SK-N-DZ (cell line): ENCODE results near the gene REPIN1.
A peak's percentile ranks its signal among the peaks of the same experiment; 100 is the strongest.

Experiments
- DNase-seq: peaks from one replicate; pipeline ENCODE4 v3.0.0-alpha.2; 2015; ENCODE audit warnings: low spot score

Gene REPIN1

DNA sequence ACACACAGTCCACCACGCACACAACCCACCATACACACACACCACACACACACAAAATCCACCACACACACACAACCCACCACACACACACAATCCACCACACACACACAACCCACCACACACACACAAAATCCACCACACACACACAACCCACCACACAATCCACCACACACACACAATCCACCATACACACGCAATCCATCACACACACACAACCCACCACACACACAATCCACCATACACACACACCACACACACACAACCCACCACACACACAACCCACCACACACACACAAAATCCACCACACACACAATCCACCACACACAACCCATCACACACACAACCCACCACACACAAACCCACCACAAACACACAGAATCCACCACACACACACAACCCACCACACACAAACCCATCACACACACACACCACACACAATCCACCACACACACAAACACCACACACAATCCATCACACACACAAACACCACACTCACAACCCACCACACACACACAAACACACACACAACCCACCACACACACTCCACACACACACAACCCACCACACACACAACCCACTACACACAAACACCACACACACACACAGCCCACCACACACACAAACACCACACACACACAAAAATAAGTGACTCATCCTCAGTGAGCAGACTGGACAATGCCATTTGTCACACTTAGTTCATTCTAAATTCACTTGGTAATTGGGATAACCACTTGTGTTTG, 8.8 kb upstream of the REPIN1 start:
- no peak for DNase-seq

- DNase-seq = no peak
Measured at GRCh38 chr7:150360363-150361058, 8.1 kb upstream of the REPIN1 start.

- DNase-seq = no peak
Measured at GRCh38 chr7:150361402-150361801, 7.2 kb upstream of the REPIN1 start.

GRCh38 chr7:150361807-150362621, 6.6 kb upstream of the REPIN1 start:
- DNase-seq = no peak

DNA sequence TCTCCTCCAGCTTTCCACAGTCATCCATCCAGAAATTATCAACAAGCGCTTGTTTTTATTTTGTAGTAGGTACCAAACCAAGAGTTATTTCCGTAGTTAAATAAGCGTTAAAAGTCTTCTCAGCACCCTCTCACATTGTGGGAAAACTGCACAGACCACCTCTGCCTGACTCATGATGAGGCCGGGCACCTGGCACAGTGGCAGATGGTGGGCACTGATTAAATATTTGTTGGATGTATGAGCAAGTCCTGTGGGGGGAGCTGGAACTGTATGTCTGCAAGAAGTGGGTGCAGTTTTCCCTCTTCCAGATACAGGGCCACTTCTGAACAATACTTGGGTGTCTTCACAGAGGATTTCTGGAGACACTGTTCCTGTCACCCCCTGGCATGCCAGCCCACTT, 5.3 kb upstream of the REPIN1 start:
- no peak for DNase-seq

GRCh38 chr7:150363872-150364271, 4.8 kb upstream of the REPIN1 start:
- DNase-seq = no peak

GRCh38 chr7:150365194-150365593, 3.4 kb upstream of the REPIN1 start:
- no peak for DNase-seq

DNA sequence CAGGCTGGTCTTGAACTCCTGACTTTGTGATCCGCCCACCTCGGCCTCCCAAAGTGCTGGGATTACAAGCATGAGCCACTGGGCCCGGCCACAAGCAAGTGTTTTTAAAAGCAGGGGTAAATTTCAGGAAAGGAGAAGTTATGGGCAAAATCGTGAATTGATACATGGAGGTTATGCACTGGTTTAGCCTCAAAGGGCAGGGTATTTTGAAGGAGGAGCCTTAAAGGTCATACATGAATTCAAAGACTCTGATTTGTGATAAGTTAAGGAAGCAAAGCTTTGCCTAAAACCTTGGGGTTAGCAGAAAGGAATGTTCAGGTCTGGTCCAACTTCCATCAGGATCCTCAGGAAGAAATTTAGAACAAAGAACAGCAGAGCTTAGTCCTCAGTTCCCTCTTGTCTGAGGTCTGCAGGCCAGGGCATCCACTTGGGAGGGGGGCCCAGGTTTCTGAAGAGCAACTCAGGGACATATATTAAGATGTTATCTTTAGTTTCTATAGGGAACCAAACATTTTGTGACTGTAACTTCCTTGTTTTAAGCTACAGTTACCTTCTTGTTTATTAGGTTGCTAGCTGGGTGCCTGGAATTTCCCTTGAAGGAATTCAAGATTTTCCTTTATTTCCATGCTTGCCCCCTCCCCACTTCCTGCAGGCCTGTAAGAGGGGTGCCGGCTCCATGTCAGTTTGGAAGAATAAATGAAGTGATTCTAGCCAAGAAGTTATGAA, 2.8 kb upstream of the REPIN1 start:
- DNase-seq = no peak

DNA sequence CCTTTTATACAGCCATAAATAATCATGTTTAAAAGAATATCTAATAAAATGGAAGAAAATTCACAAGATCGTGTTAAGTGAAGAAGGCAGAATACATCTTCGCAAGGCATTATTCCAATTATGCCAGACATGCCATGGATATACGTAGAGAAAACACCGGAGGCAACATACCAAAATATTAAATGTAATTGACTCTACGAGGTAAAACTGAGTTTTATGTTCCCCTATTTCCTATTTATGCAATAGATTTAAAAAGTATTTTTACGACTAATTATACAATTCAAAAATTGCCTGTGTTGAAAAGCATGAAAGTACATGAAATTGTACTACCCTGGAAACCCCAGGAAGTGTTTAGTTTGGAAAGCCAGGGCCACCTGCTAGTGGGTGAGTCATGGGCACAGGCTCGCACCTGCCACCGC, 936 bp upstream of the REPIN1 start:
- DNase-seq = no peak

DNA sequence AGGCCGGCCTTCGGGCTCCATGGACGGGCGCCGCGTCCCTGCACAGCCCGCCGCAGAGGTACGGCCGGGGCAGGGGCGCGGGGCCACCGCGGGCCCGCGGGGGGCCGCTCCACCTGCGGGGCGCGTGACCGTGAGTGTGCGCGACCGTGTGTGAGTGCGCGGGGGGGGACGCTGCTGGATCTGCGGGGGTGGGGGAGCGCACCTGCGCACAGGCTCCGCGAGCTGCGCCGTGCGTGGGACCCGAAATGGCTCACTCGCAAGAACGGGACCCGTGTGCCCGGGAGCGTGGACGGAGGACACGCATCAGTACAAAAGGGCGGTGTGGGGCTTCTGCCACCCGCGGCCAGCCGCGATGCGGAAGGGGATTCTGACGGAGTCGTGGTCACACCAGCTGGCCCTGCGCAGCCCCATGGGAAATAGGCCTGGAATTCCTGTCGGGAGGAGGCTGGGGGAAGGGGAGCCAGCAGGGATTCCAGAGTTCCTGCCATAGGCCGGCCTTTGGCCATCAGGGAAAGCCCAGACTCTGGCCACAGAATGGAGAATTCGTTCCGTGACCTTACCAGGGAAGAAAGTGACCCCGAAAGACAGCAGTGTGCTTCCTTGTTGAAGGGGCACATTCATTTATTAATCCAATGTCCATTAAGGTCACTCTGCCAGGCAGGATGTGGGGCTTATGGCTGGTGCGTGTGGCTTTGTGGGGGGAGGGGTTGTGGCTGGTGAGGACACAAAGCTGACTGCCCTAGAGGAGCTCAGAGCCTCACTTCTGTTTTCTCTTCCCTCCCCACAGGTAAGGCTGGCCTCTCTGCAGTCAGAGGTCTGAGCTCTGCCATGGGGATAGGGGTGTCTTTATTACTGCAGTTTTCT, 494 bp downstream of the REPIN1 start:
- DNase-seq = peak; percentile 82

GRCh38 chr7:150369748-150370501, 1.3 kb downstream of the REPIN1 start:
- DNase-seq = no peak

GRCh38 chr7:150370612-150371071, 2.0 kb downstream of the REPIN1 start:
- DNase-seq = no peak

- DNase-seq = no peak
Measured at GRCh38 chr7:150371131-150371995, 2.7 kb downstream of the REPIN1 start.

- no peak for DNase-seq
Measured at GRCh38 chr7:150371996-150372270, 3.3 kb downstream of the REPIN1 start.

DNA sequence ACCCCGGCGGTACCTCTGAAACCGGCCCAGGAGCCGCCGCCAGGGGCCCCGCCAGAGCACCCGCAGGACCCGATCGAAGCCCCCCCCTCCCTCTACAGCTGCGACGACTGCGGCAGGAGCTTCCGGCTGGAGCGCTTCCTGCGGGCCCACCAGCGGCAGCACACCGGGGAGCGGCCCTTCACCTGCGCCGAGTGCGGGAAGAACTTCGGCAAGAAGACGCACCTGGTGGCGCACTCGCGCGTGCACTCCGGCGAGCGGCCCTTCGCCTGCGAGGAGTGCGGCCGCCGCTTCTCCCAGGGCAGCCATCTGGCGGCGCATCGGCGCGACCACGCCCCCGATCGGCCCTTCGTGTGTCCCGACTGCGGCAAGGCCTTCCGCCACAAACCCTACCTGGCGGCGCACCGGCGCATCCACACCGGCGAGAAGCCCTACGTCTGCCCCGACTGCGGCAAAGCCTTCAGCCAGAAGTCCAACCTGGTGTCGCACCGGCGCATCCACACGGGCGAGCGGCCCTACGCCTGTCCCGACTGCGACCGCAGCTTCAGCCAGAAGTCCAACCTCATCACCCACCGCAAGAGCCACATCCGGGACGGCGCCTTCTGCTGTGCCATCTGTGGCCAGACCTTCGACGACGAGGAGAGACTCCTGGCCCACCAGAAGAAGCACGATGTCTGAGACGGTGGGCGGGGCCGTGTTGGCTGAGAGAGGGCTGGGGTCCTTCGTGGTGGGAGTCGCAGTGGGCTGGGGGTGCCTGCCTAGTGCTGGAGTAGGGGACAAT, 3.8 kb downstream of the REPIN1 start:
- DNase-seq = no peak

- no peak for DNase-seq
Measured at GRCh38 chr7:150373049-150373801, 4.6 kb downstream of the REPIN1 start.

DNA sequence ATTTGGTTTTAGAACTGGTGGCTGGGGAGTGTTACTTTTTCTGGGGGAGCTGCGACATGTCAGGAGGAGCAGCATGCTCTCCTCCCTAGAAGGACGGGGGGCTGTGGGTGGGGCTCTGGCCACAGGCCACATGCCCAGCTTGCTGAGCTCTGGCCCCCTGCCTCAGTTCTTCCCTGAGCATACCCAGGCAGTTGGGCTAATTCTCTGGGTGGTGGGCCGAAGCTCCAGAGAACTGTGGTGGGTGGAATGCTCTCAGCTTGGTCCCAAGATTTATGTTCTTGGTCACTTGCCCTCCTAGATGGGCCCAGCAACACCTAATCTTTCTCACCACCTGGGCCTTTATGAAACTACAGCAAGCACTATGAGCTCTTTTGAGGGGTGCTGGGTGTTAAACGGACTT, 5.4 kb downstream of the REPIN1 start:
- no peak for DNase-seq

DNA sequence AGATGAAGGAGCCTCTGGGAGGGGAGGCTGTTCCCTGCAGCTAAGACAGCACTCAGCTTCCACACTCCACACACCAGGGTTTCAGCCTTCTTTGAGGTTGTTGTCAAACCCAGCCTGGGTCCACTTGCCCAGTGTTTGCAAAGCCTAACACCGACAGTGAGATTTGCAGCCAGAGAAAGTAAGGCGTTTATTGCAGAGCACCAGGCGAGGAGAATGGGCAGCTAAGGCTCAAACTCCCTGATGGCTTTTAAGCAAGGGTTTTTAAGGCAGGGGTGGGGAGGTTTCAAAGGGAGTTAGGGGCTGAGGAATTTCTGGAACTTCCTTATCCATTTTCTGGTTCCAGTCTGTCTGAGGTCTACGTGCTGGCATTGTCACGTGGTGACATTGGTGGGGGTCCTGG, 5.8 kb downstream of the REPIN1 start:
- DNase-seq = no peak
